NCI-H748 (cell line): ENCODE results near the gene CNDP2.

Experiments
- DNase-seq: peaks from one replicate; lab custom pipeline; 2025; ENCODE audit not compliant: unreplicated experiment; lab: John Stamatoyannopoulos, UW

CNDP2 gene

DNA sequence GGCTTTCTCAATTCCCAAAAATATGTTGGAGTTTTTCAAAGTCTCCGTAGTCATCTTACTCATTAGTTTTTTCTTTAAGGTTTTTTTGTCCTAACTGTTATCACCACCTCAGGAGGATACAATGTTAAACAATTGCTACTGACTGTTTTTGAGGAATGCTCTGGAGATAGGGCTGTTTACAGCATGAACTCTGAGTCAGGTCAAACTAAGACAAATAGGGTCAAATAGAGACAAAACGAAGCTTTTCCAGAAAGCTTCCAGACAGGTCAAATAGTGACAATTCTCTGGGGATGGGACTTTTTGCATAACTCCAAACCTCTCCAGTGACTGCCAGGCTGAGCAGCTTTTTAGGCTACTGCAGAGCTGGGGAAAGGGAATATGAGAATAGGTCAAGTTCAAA lies 23.9 kb upstream of the CNDP2 start:
- no peak for DNase-seq

DNA sequence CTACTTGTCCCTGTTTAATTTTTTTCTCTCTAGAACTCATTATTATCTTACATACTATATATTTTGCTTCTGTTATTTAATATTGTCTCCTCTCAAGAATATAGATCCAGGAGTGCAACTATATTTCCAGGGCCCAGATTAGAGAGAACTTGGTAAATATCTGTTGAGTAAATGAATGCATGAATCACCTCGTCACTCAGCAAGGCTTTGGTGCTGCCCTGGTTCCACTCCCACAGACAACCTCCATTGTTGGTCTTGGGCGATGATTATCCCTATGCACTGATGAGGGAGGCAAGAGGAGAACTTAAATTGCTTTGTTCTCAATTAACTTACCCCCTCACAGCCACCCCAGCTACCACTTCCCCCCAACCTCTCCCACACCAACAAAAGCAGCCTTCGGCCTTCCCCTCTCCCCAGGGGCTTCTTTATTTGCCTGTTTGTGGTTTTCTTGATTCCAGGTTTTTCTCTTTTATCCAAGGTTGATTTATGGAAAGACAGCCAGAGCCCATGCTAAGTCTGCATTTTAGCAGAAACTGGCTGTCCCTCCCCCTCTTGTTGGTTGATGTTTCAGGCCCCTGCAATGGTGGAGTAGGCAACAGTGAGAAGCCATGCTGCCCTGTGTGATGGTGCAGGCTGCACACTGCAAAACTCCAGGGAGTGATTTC lies 22.1 kb upstream of the CNDP2 start:
- no peak for DNase-seq

DNA sequence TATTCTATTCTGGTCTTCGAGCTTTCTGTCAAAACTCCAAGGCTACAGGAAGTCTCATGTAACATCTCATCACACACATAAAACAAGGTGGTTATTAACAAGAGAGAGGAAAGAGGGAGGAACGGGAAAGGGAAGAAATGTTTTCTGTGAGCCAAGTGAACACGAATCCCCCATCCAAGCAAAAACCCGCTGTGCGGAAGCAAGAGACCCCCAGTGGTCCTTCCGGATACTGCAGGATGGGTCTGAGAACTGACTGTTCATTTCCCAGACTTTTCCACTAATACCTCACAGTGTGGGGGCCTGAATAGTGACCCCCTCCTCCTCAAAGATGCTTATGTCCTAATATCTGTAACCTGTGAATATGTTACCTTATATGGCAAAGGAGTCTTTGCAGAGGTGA lies 20.0 kb upstream of the CNDP2 start:
- peak; percentile 44 for DNase-seq

DNA sequence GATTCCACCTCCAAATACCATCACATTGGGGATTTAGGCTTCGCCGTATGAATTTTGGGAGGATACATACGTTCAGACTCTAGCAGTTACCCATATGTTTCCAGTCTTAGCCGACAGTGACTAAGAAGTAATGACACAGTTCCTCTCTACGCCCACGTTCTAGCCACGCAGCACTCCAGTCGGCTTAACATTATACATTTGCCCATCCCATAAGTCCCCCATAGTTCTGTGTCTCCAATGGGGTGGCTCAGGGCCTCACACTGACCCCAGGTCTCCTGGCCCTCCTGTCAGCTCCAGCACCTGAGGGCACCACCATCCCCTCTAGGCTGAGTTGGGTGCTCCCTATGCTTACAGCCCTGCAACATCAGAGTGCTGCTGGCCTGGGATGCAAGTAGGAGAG lies 18.4 kb upstream of the CNDP2 start:
- DNase-seq: no peak

DNA sequence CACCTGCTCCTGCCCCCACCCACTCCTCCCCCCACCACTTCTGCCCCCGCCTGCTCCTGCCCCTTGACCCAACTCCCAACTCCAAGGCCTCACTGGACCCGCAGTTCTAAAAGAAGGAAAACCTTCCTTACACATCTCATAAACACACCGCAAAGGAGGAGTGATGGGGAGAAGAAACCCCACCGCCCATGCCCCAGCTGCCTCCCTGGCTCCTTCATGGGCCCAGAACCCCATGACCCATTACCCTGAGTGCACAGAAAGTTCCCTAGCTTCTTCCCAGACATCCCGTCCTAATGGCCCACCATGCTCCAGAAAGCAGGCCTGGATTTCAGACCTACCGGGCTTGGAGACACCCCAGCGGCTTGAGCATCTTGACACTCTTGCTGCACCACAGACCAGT lies 17.8 kb upstream of the CNDP2 start:
- no peak for DNase-seq

DNA sequence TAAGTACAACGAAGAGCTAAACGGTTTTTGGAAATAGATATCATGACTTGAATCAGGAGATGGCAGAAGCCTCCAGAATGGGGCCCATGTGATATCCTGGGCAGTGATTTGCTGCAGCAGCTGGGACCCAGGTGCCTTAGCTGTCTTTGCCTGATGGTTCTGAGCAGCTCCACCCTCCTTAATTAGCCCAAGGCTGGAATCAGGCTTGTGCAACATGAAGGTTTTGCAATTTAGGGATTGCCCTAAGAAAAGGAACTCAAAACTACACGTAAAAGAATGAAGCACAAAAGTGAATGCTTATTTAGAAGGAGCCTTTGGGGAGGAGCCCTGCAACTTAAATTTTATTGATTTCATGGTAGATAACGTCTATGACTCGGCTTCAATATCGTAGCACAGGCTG lies 17.3 kb upstream of the CNDP2 start:
- DNase-seq: no peak

DNA sequence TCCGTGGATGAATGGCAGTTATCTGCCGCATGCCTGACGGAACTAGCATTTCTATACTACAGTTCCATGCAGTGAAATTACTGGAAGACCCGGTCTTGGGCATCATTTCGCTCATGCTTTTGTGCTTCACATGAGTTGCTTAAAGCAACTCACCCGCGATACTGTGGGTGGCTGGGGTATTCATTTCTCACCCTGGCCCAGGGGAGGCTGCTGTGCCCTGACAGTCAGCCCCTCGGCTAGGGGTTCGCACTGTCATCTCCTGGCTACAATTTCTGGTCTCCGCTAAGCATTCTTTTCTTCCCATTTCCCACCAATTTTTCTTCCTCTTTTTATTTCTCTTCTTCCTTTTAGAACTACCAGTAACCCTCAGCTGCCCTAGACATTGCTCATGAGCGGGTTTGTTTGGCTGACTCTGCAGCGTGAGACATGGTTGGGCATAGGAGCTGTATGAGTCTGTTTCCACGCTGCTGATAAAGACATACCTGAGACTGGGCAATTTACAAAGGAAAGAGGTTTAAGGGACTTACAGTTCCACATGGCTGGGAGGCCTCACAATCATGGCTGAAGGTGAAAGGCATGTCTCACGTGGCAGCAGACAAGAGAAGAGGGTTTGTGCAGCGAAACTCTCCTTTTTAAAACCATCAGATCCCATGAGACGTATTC lies 16.5 kb upstream of the CNDP2 start:
- DNase-seq: no peak

DNA sequence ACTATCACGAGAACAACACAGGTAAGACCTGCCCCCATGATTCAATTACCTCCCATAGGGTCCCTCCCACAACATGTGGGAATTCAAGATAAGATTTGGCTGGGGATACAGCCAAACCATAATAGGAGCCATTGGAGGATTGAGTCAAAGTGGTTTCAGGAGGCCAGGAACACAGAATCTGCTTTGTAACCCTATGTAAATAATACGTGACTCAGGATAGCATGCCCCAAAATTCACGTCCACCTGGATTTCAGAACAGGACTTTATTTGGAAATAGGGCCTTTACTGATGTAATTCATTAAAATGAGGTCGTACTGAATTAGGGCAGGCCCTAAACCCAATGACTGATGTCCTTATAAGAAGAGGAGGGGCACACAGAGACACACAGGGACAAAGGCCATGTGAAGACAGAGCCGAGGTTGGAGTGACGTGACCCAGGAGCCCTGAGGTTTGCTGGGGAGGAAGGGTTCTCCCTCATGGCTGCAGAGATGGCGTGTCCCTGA lies 16.0 kb upstream of the CNDP2 start:
- no peak for DNase-seq

DNA sequence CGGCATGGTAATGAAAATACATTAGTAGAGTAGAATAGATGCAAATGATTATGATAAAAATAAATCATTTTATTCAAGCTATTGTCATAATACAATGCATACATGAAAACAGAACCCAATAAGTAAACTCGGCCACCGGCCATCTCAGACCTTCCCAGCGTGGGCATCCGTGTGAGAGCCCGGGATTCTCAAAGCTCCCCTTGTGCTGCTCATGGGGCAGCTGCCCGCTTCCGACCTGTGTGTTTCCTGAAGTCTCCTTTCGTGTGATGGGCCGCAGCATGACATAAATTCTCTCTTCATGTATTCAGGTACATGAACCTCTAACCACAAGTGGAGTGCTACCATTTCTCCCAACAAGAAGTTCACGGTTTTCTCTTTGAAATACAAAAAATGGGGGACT lies 13.5 kb upstream of the CNDP2 start:
- no peak for DNase-seq

DNA sequence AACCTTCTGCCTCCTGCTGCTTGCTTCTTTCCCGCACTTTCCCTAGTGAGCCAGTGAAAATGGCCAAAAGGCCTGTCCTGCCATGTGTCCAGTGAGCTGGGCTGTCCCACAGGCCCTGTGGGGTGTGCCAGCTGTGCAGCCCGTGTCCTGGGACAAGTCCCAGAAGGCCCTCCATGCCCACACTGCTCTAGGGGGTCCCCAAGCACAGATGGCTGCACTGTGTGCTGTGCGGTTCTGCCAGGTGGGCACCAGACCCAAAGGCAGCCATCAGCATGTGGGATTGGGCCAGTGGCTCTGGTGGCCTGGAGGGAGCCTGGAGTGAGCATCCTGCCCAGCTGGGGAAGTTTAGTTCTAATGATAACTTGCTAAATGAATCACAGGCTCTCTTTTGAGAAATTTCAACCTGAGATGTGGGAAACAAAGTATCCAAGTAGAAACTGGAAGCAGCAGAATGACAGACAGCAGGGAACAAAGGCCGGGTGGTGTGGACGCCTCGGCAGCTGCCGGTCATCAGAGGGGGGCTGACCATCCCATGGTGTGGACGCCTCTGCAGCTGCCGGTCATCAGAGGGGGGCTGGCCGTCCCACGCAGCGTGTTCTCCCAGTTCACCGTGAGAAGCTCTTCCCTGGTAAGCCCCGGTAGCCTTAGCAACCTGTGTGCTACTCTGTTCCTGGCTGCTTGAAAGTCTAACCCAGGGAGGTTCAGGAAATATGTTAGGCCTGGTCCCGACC lies 9.9 kb upstream of the CNDP2 start:
- DNase-seq: no peak

DNA sequence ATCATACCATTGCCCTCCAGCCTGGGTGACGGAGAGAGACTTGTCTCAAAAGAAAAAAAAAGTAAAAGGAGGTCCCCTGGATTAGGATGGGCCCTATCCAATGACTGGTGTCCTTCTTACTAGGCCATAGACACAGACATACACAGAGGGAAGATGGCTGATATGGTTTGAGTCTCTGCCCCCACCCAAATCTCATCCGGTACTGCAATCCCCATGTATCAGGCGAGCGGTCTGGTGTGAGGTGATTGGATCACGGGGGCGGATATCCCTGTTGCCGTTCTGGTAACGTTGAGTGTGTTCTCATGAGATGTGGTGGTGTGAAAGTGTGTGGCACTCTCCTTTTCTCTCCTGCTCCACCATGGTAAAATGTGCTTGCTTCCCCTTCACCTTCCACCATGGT lies 7.8 kb upstream of the CNDP2 start:
- no peak for DNase-seq

DNA sequence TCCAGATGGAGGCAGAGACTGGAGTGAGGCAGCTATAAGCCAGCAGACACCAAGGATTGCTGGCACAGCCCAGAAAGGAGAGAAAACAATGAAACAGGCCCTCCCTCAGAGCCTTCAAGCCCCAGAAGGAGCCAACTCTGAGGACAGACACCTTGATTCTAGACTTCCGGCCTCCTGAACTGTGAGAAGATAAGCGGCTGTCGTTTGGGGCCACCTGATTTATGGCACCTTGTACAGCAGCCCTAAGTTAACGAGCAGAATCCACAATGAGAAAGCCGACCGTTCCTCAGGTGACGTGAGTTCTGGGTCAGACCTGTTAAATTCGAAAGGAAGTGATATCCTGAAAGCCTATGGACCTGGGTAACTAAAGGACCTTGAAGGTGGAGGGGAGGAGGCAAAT lies 7.3 kb upstream of the CNDP2 start:
- no peak for DNase-seq

DNA sequence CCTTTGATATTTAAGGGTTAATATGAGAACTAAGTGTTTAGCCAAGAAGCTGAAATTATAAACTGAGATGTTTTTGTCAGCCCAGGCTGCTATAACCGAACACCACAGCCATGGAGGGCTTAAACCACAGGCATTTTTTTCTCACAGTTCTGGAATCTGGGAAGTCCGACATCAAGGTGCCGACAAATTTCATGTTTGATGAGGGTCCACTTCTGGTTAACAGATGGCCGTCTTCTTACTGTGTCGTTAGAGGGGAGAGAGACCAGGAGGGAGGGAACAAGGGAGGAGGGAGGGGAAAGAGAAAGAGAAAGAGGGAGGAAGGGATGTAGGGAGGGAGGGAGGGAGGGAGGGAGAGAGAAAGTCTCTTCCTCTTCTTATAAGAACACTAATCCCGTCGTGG lies 6.5 kb upstream of the CNDP2 start:
- no peak for DNase-seq

DNA sequence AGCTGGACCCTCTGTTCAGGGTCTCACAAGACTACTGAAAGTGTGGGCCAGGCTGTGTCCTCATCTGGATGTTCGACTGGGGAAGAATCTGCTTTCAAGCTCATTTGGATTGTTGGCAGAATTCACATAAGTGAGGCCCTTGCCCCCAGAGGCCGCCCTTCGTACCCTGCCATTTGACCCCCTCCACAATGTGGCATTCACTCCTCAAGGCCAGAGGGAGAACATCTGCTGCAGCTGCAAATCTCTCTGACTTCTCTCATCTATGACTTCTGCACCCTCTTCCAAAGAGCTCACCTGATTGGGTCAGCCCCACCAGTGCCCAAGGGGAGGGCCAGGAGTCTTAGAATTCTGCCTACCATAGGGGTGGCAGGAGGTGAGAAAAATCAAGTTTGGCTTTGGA lies 3.9 kb upstream of the CNDP2 start:
- DNase-seq: no peak

DNA sequence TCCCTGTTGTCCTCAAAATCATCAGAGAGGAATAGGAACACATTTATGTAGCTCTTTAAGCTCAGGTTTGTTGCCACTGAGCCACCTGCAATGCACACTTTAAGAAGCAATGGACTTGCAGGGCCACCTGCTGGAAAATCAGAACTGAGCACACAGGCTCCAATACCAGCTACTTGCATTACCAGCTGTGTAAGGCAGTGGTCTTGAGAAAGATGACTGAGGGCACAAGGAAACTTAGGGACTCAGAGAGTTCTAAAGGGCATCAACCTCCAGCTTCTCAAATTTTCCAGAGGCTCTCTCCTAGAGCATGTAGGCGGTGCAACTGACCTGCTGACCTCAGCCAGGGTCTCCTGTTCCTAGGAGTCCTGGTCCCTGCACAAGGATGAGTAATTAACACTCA lies 2.5 kb upstream of the CNDP2 start:
- peak; percentile 85 for DNase-seq

DNA sequence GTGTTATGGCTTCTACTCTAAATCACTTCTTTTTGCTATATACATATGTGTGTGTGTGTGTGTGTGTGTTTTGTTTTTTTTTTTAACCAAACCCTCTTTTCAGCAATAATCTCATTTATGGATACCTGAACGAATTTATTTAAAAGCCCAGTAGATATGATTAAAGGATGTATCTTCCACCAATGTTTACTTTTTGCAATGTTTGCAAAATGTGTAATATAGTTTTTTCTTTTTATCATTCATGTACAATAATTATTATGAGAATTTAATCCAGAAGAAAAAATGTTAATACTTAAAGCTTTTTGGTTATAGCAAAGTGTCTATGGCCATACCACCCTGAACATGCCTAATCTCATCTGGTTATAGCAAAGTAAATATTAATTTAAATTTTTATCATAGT lies 1.6 kb upstream of the CNDP2 start:
- no peak for DNase-seq

DNA sequence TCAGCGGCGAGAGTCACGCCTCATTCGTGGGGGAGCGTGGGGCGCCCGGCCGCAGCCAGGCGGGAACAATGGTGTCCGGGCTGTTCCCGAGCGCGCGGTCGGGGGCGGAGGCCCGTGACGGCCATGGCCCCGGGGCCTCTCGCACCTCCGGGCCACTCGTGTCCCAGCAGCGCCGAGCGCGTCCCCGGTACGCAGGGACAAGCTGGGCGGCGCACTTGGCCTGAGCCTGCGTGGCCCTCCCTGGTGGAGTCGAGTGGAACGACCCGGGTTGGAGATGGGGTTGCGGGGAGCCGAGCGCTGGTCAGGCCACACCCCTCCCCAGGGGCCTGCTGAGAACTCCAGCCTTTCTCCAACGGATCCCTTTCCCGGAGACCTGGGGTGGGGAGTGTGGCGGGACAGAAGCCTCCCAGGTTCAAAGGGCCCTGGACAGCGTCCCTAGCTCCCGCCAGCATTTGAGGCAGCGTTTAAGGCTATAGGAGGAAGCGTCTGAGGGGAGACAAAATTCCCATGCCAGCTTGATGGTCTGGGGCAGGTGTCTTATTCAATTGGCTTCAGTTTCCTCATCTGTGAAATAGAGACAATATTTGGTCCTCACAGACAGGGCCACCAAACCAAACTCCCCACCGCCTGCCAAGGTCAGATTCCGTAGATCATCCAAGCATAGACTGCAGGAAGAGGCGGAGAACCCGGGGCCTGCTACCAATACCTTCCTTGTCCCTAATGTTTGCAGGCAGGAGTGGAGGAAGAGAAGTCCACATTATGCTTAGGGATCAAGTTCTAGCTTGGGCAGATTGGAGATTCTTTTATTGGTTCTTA lies 553 bp downstream of the CNDP2 start:
- DNase-seq: peak; percentile 67

DNA sequence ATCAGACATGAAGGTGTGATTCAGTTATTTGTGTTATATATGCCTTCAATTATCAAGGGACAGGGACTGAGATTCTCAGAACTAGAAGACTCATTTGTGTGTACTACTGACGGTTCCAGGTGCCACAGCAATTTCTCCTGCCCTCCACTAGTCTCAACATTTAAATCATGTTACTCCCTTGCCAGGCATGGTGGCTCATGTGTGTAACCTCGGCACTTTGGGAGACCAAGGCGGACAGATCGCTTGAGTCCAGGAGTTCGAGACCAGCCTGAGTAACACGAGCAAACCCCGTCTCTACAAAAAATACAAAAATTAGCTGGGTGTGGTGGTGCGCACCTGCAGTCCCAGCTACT lies 1.1 kb downstream of the CNDP2 start:
- no peak for DNase-seq

DNA sequence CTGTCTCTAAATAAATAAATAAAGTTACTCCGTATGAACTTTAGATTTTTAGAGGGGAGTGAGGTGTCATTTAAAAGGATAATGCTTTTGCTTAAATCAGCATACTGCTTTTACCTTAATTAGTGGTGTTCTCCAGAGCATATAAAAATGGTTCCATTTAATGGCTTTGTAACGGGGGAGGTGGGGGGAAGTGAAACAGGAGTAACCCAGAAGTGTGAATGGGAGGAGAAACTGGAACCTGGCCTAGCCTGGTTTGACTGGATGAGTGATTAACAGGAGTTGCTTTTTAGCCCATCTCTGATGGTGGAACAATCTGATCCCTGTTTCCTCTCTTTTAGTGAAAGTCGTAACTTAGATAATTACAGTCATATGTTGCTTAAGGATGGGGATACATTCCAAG lies 1.6 kb downstream of the CNDP2 start:
- DNase-seq: no peak

DNA sequence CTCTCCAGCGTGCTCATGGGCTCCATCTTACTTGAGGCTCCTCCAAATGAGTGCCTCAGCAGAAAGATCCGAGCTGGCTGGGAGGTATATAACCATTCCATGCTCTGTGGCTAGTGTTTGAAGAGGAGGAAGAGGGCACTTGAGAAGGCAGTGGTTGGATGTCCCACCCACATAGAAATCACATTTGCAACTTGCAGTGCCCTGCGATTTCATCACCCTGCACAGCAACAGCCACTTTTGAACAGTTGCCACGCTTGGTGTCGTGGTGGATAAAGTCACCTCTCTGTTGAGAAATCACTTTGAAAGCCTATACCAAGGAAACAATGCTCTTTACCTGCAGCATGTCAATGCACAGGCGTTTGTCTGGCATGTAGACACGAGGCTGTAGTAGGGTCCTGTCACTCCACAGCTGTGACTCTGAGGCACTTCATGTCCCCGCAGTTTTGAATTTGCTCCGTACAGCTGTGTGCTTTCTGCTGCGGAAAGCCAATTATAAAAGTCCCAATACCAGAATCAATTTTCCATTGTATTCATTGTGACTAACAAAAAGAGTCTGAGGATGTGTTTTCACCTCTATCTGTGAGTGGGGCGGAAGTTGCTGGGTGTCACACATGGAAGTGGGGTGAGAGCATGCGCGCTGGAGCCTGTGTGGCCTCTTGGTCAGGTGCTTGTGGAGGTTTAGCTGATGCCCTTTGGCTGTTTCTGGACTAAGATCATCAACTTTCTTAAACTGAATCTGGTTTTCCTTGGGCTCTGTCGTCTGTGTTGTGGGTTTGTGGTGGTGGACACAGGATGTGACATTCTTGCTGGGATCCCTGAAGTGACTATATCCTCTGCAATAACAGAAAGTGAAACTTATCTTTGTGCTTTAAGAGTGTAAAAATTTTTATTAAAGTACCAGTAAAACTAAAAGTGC lies 2.8 kb downstream of the CNDP2 start:
- no peak for DNase-seq

DNA sequence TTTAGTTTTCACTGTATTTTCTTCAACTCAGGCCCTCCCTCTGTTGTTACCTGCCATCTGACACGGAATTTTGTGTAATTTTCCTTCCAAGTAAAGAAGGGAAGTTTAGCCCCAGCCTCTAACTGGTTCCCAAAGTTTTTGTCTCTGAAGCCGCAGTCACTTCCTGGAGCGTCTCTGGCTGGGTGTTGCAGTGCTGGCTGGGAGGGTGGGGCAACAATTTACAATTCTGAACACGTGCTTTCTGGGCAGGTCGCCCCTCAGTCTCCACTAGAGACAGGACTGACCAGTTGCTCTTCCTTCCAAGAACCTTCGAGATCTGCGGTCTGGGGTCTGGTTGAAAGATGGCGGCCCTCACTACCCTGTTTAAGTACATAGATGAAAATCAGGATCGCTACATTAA lies 3.5 kb downstream of the CNDP2 start:
- DNase-seq: no peak
